ENCODE measurements around the gene WIF1. TPM values are rescaled to one million over a fixed set of nuclear protein-coding genes. Genes with fewer than 3 reads are reported as not detected.

Gene WIF1
- total RNA-seq, 1 experiment from 2014 or later = not detected

DNA sequence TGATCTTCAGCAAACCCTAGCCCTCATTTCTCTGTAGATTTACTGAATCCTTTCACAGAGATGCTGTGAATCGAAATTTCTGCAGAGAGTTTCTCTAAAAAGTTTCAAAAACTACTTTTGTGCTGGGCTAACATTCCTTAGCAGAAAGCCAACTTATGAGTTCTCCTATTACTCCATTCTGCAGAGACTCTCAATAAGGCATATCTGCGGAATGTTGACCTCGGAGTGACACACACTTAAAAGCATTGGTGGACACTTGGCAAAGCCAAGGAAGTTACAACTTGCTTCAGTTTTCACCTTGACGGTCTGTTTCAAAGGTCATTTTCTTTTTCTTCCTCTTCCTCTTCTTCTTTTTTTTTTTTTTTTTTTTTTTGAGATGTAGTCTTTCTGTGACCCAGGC is 75.8 kb downstream of the WIF1 start:
- Histone ChIP-seq H3K4me3 (ENCODE audit: low read length) (no peak overlapping the region), H3K79me2 (ENCODE audit: low read length) (no peaks in the 10 kb centered on the region), H3K36me3 (ENCODE audit: insufficient read depth, low read length) (no peaks in the 10 kb centered on the region), H3K9me3 (ENCODE audit: low read length) (no peaks in the 10 kb centered on the region), H3K9me2 (replicated peaks; ENCODE audit: insufficient read depth, low read length) (no peaks in the 10 kb centered on the region), H3K4me2 (ENCODE audit: low read depth, low read length, poor library complexity, severe bottlenecking) (no peak overlapping the region), H4K20me1 (ENCODE audit: insufficient read depth, low read depth, low read length) (no peaks in the 10 kb centered on the region), H3K9ac (ENCODE audit: low read length) (no peak overlapping the region), H3K4me1 (ENCODE audit: low read length) (no peaks in the 10 kb centered on the region), H3K27me3 (ENCODE audit: low read length) (no peaks in the 10 kb centered on the region), H2AFZ (ENCODE audit: low read length) (no peak overlapping the region), H3K27ac (ENCODE audit: low read length) (no peak overlapping the region)
- no peak for DNase-seq

GRCh38 chr12:65039301-65039700 is 81.8 kb downstream of the WIF1 start:
- Histone ChIP-seq H3K27ac (ENCODE audit: low read length) (no peak overlapping the region), H3K4me2 (ENCODE audit: low read depth, low read length, poor library complexity, severe bottlenecking) (no peak overlapping the region), H3K4me1 (ENCODE audit: low read length) (no peaks in the 10 kb centered on the region), H4K20me1 (ENCODE audit: insufficient read depth, low read depth, low read length) (no peaks in the 10 kb centered on the region), H3K36me3 (ENCODE audit: insufficient read depth, low read length) (no peaks in the 10 kb centered on the region), H3K9ac (ENCODE audit: low read length) (no peak overlapping the region), H3K9me3 (ENCODE audit: low read length) (no peaks in the 10 kb centered on the region), H3K79me2 (ENCODE audit: low read length) (no peaks in the 10 kb centered on the region), H3K9me2 (replicated peaks; ENCODE audit: insufficient read depth, low read length) (no peaks in the 10 kb centered on the region), H3K27me3 (ENCODE audit: low read length) (no peaks in the 10 kb centered on the region), H3K4me3 (ENCODE audit: low read length) (no peak overlapping the region), H2AFZ (ENCODE audit: low read length) (no peak overlapping the region)
- no peak for DNase-seq

- Histone ChIP-seq H3K4me2 (ENCODE audit: low read depth, low read length, poor library complexity, severe bottlenecking) (no peak overlapping the region), H3K79me2 (ENCODE audit: low read length) (no peaks in the 10 kb centered on the region), H3K4me3 (ENCODE audit: low read length) (no peak overlapping the region), H3K9me3 (ENCODE audit: low read length) (no peaks in the 10 kb centered on the region), H3K27ac (ENCODE audit: low read length) (no peak overlapping the region), H3K4me1 (ENCODE audit: low read length) (no peaks in the 10 kb centered on the region), H3K9ac (ENCODE audit: low read length) (no peak overlapping the region), H3K27me3 (ENCODE audit: low read length) (no peaks in the 10 kb centered on the region), H3K9me2 (replicated peaks; ENCODE audit: insufficient read depth, low read length) (no peaks in the 10 kb centered on the region), H3K36me3 (ENCODE audit: insufficient read depth, low read length) (no peaks in the 10 kb centered on the region), H2AFZ (ENCODE audit: low read length) (no peak overlapping the region), H4K20me1 (ENCODE audit: insufficient read depth, low read depth, low read length) (no peaks in the 10 kb centered on the region)
- DNase-seq = no peak
Measured at GRCh38 chr12:65025136-65025535, 96.0 kb downstream of the WIF1 start.

- H3K9me3 ChIP-seq (ENCODE audit: low read length) = no peaks in the 10 kb centered on the region
- no peaks in the 10 kb centered on the region for H4K20me1 ChIP-seq (ENCODE audit: insufficient read depth, low read depth, low read length)
- H3K9ac ChIP-seq (ENCODE audit: low read length) = no peak overlapping the region
- H2AFZ ChIP-seq (ENCODE audit: low read length) = no peak overlapping the region
- H3K27me3 ChIP-seq (ENCODE audit: low read length) = no peaks in the 10 kb centered on the region
- H3K79me2 ChIP-seq (ENCODE audit: low read length) = no peaks in the 10 kb centered on the region
- no peak for DNase-seq
- H3K27ac ChIP-seq (ENCODE audit: low read length) = no peak overlapping the region
- H3K36me3 ChIP-seq (ENCODE audit: insufficient read depth, low read length) = no peaks in the 10 kb centered on the region
- H3K4me2 ChIP-seq (ENCODE audit: low read depth, low read length, poor library complexity, severe bottlenecking) = no peak overlapping the region
- H3K9me2 ChIP-seq (replicated peaks; ENCODE audit: insufficient read depth, low read length) = no peaks in the 10 kb centered on the region
- no peak overlapping the region for H3K4me3 ChIP-seq (ENCODE audit: low read length)
- H3K4me1 ChIP-seq (ENCODE audit: low read length) = no peaks in the 10 kb centered on the region
Measured at GRCh38 chr12:65023485-65023884, 97.6 kb downstream of the WIF1 start.

DNA sequence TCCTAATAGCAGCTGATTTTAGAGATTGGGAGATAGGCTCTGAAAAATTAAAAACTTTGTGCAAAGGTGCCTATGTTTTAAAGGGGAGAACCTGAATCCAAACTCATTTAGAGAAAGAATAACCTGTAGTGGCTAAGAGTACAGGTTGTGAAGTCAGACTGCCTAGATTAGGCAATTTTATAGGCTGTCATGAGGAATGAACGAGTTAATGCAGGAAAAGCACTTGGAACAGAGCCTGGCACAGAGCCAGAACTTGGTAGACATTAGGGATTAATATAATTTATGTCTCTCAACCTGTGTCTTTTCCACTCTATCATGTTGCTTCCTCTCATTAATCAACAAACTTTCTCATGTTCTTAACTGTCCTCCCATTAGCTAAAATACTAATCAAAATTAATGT is 98.1 kb downstream of the WIF1 start:
- Histone ChIP-seq H2AFZ (ENCODE audit: low read length) (no peak overlapping the region), H3K9ac (ENCODE audit: low read length) (no peak overlapping the region), H3K79me2 (ENCODE audit: low read length) (no peaks in the 10 kb centered on the region), H3K4me2 (ENCODE audit: low read depth, low read length, poor library complexity, severe bottlenecking) (no peak overlapping the region), H3K9me3 (ENCODE audit: low read length) (no peaks in the 10 kb centered on the region), H3K27ac (ENCODE audit: low read length) (no peak overlapping the region), H3K9me2 (replicated peaks; ENCODE audit: insufficient read depth, low read length) (no peaks in the 10 kb centered on the region), H3K4me1 (ENCODE audit: low read length) (no peaks in the 10 kb centered on the region), H3K27me3 (ENCODE audit: low read length) (no peaks in the 10 kb centered on the region), H3K4me3 (ENCODE audit: low read length) (no peak overlapping the region), H4K20me1 (ENCODE audit: insufficient read depth, low read depth, low read length) (no peaks in the 10 kb centered on the region), H3K36me3 (ENCODE audit: insufficient read depth, low read length) (no peaks in the 10 kb centered on the region)
- no peak for DNase-seq

DNA sequence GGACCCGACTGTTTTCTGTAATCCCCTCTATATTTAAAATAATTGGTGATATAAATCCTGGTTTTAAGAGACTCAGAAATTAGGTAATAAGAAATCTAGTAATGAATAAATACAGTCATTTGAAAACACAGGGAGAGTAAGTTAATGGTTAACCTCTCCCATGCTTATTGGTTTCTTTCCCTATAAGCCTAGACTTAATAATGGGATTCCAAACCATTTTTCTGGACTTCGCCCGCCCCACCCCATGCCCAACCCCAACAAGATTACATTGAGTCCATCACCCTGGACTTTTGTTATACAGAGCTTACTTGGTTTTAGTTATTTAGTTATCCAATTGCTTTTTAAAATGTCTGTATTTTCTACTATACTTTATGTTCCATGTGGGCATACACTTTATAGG is 98.7 kb downstream of the WIF1 start:
- no peaks in the 10 kb centered on the region for H3K4me1 ChIP-seq (ENCODE audit: low read length)
- no peak for DNase-seq
- no peak overlapping the region for H3K9ac ChIP-seq (ENCODE audit: low read length)
- H4K20me1 ChIP-seq (ENCODE audit: insufficient read depth, low read depth, low read length) = no peaks in the 10 kb centered on the region
- no peak overlapping the region for H3K4me3 ChIP-seq (ENCODE audit: low read length)
- H3K27ac ChIP-seq (ENCODE audit: low read length) = no peak overlapping the region
- no peaks in the 10 kb centered on the region for H3K9me2 ChIP-seq (replicated peaks; ENCODE audit: insufficient read depth, low read length)
- H3K36me3 ChIP-seq (ENCODE audit: insufficient read depth, low read length) = no peaks in the 10 kb centered on the region
- H3K4me2 ChIP-seq (ENCODE audit: low read depth, low read length, poor library complexity, severe bottlenecking) = no peak overlapping the region
- no peaks in the 10 kb centered on the region for H3K9me3 ChIP-seq (ENCODE audit: low read length)
- H2AFZ ChIP-seq (ENCODE audit: low read length) = no peak overlapping the region
- no peaks in the 10 kb centered on the region for H3K79me2 ChIP-seq (ENCODE audit: low read length)
- H3K27me3 ChIP-seq (ENCODE audit: low read length) = no peaks in the 10 kb centered on the region

- H3K4me1 ChIP-seq (ENCODE audit: low read length) = no peaks in the 10 kb centered on the region
- H4K20me1 ChIP-seq (ENCODE audit: insufficient read depth, low read depth, low read length) = no peaks in the 10 kb centered on the region
- H3K27ac ChIP-seq (ENCODE audit: low read length) = no peak overlapping the region
- no peaks in the 10 kb centered on the region for H3K36me3 ChIP-seq (ENCODE audit: insufficient read depth, low read length)
- no peak overlapping the region for H3K9ac ChIP-seq (ENCODE audit: low read length)
- H3K79me2 ChIP-seq (ENCODE audit: low read length) = no peaks in the 10 kb centered on the region
- H3K4me3 ChIP-seq (ENCODE audit: low read length) = no peak overlapping the region
- no peaks in the 10 kb centered on the region for H3K27me3 ChIP-seq (ENCODE audit: low read length)
- no peak for DNase-seq
- no peak overlapping the region for H3K4me2 ChIP-seq (ENCODE audit: low read depth, low read length, poor library complexity, severe bottlenecking)
- no peak overlapping the region for H2AFZ ChIP-seq (ENCODE audit: low read length)
- no peaks in the 10 kb centered on the region for H3K9me2 ChIP-seq (replicated peaks; ENCODE audit: insufficient read depth, low read length)
- H3K9me3 ChIP-seq (ENCODE audit: low read length) = no peaks in the 10 kb centered on the region
Measured at GRCh38 chr12:65019696-65020234, 101.3 kb downstream of the WIF1 start.

DNA sequence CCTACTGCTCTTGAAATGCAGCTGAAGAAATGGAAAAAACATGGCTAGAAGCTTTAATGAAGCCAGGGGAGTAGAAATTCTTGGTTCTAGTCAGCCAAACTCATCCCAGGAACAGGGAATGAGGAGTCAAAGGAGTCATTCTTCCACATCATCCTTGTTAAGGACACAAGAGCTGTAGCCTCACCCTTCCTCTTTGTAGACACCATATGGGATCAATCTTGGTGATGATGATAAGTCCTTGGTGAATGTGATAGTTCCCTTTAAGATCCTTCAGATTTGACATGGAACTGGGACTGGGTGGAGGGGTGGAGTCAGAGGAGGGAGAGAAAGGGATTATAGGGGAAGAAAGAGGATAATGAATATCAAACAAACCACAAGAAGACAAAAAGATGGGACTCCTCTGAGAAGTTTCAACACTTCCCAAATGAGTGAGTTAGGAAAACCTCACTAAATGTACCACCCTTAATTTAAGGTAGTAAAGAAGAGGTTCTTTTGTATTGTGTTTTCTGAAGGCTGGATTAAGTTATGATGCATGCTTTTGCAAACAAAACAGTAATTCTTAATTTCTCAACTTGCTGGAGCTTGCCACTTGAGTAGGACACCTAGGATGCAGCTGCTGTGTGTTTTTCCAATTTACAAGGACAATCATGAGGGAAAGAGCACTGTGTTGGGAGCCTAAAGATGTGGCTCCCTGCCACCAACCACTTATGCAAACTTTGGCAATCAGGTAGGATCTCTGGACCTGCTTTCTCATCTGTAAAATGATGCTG is 104.0 kb downstream of the WIF1 start:
- no peaks in the 10 kb centered on the region for H3K79me2 ChIP-seq (ENCODE audit: low read length)
- H4K20me1 ChIP-seq (ENCODE audit: insufficient read depth, low read depth, low read length) = no peaks in the 10 kb centered on the region
- H3K9me2 ChIP-seq (replicated peaks; ENCODE audit: insufficient read depth, low read length) = no peaks in the 10 kb centered on the region
- DNase-seq = no peak
- H3K4me2 ChIP-seq (ENCODE audit: low read depth, low read length, poor library complexity, severe bottlenecking) = no peak overlapping the region
- no peak overlapping the region for H2AFZ ChIP-seq (ENCODE audit: low read length)
- no peak overlapping the region for H3K27ac ChIP-seq (ENCODE audit: low read length)
- no peaks in the 10 kb centered on the region for H3K27me3 ChIP-seq (ENCODE audit: low read length)
- no peaks in the 10 kb centered on the region for H3K4me1 ChIP-seq (ENCODE audit: low read length)
- no peak overlapping the region for H3K9ac ChIP-seq (ENCODE audit: low read length)
- no peaks in the 10 kb centered on the region for H3K9me3 ChIP-seq (ENCODE audit: low read length)
- H3K36me3 ChIP-seq (ENCODE audit: insufficient read depth, low read length) = no peaks in the 10 kb centered on the region
- H3K4me3 ChIP-seq (ENCODE audit: low read length) = no peak overlapping the region
